K562 treated with DMSO at 1 percent for 24 hours (cell line): ENCODE measurements around the gene SDHD. TPM values are rescaled to one million over a fixed set of nuclear protein-coding genes. Genes with fewer than 3 reads are reported as not detected.

Experiments
- total RNA-seq: library from RNA; unstranded; fragments of 300-600 nt; gene quantifications from 2 replicates; pipeline ENCODE4 v1.2.3, GENCODE V29; 2022; ENCODE audit warnings: low read depth; ENCODE audit not compliant: insufficient read depth

Gene SDHD
- total RNA-seq: 87.3 and 101 TPM in 2 replicates

DNA sequence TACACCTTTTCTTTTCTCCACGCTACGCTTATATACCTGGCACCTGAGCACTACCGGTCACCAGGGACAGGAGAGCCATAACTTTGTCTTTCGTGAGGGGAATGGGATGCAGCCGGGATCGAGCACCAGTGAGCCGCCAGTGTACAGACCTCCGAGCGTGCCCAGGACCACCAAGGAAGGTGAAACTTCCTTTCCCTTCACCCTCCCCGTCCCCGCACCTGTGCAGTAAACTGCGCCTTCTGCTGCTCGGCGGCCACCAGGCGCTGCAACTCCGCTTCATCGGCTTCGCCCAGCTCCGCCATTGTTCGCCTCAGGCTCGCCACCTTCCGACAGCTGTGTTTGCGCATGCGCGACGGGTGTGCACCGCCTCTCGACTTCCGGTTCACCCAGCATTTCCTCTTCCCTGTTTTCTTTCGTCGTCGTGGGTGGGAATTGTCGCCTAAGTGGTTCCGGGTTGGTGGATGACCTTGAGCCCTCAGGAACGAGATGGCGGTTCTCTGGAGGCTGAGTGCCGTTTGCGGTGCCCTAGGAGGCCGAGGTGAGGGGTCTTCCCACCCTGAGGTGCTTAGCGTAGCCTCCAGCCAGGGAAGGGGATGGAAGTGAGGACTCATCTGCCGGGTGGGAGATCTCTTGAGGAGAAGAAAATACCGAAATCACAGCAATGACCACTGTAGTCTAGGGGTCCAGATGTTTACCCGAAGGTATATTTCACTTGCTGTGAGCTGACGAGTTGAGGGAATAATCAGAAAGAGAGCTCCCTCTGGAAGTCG lies at the start of gene SDHD, which contains the start of gene TIMM8B:
SDHD (plus strand) TSS at position 452 of the 770 bp plus-strand sequence; CDS start at position 487, 35 bp downstream.
TIMM8B (minus strand) TSS at position 335 of the 770 bp plus-strand sequence; CDS start at position 302, 33 bp downstream.

GRCh38 chr11:112073941-112074811 lies 12.5 kb upstream of the SDHD start, which contains the start of the genes NKAPD1 and PIH1D2:
Gene NKAPD1 (plus strand): TSS chr11:112074299. CDS start chr11:112075575, 1,276 bp downstream.
Gene PIH1D2 (minus strand): TSS chr11:112074017. CDS start chr11:112073174, 843 bp downstream.

Other genes with a start within 250 kb of the SDHD start
- gene ALG9, start 215.3 kb upstream of the SDHD start, total RNA-seq: 19.2 and 20.0 TPM in 2 replicates
- 0.61 and 1.0 TPM in 2 replicates for gene FDXACB1, start 207.7 kb upstream of the SDHD start, total RNA-seq
- gene CFAP68, start 207.3 kb upstream of the SDHD start, total RNA-seq: 22.0 and 28.9 TPM in 2 replicates
- 2.2 TPM in 1 of 2 replicates, not detected in the other for gene CRYAB, start 175.1 kb upstream of the SDHD start, total RNA-seq
- gene HSPB2, start 174.1 kb upstream of the SDHD start, total RNA-seq: 0.22 TPM in 1 of 2 replicates, not detected in the other
- 2.5 and 4.2 TPM in 2 replicates for gene C11orf52, start 168.0 kb upstream of the SDHD start, total RNA-seq
- 2.0 and 2.5 TPM in 2 replicates for gene DIXDC1, start 149.5 kb upstream of the SDHD start, total RNA-seq
- 33.2 and 37.5 TPM in 2 replicates for gene DLAT, start 61.5 kb upstream of the SDHD start, total RNA-seq
- gene PIH1D2, start 12.9 kb upstream of the SDHD start, total RNA-seq: 1.4 TPM in 1 of 2 replicates, not detected in the other
- gene NKAPD1, start 12.6 kb upstream of the SDHD start, total RNA-seq: 11.8 and 12.5 TPM in 2 replicates
- gene TIMM8B, start 117 bp upstream of the SDHD start, total RNA-seq: 64.3 and 70.5 TPM in 2 replicates
- gene IL18, start 77.2 kb downstream of the SDHD start, total RNA-seq: 15.9 and 19.6 TPM in 2 replicates
- gene TEX12, start 80.5 kb downstream of the SDHD start, total RNA-seq: not detected in 2 replicates
- gene BCO2, start 88.6 kb downstream of the SDHD start, total RNA-seq: 1.2 TPM in 1 of 2 replicates, not detected in the other
- gene PTS, start 139.6 kb downstream of the SDHD start, total RNA-seq: 23.6 and 25.5 TPM in 2 replicates
- not detected in 2 replicates for gene PLET1, start 174.0 kb downstream of the SDHD start, total RNA-seq